RWPE1 (cell line): ENCODE data around the gene FASN.

Experiments used
- CTCF ChIA-PET: fragments of 350-600 bp; sonication (Branson Sonifier 250); formaldehyde crosslinking; extraction: SDS; loops from one replicate; lab custom pipeline; 2021; lab: Yijun Ruan, JAX
- POLR2A ChIA-PET: fragments of 400-600 bp; formaldehyde crosslinking; extraction: SDS; loops from one replicate; lab custom pipeline; 2020; ENCODE audit warnings: antibody characterized with exemption; ENCODE audit not compliant: low non-redundant PET; lab: Yijun Ruan, JAX
- DNase-seq: peaks from one replicate; pipeline ENCODE4 v3.0.0; 2012; ENCODE audit warnings: low spot score
- H3K27ac ChIP-seq: fragments of 450-650 bp; 2 replicates; pipeline ENCODE4 v1.5.1; 2017
- TF ChIP-seq, protein P1 (sequence below): fragments of 450-650 bp; conservative IDR thresholded peaks from 2 replicates; pipeline ENCODE4 v1.5.1; 2017; ENCODE audit warnings: low read depth, mild to moderate bottlenecking

The FASN gene

DNA sequence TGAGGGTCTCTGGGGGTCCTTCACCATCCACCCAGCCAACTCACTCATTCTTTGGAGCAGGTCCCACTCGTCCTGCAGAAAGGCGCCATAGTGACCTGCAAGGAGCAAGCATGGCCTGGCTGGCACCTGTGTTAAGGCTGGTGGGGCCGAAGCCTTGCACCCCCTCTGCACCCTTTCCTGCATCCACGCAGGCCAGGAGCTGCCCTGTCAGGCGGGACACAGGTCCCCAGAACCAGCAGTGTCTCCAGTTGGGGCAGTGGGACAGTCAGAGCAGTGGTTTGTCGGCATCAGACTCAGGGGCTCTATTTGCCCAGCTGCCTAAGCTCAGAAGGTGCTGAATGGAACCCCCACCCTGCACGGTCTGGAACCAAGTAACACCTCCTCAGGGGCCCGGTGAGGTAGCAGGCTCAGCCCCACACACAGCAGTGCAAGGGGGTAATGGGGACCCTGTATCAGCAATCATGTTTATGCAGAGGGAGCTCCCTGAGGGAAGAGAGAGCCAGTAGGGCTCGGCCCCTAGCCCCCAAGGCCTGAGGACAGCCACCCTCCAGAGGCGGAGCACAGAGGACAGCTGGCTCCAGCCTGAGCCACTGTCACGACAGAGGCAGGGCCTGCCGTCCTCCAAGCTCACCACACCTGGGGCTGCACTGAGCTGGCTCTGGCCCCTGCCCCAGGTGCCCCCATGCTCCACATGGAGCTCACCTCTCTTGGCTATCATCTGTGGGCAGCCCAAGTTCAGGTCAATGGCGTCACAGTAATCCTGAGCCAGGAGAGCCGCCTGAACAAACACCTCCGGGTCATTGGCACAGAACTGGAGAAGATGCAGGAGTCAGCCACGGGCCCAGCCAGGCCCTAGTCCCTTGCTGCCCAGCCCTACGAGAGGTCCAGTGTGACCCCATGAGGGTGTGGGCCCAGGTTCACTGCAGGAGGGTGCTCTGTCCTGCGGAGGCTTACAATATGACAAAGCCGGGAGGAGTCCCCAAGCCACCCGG is 34.3 kb downstream of the FASN start:
- TF ChIP-seq, protein P1, sequence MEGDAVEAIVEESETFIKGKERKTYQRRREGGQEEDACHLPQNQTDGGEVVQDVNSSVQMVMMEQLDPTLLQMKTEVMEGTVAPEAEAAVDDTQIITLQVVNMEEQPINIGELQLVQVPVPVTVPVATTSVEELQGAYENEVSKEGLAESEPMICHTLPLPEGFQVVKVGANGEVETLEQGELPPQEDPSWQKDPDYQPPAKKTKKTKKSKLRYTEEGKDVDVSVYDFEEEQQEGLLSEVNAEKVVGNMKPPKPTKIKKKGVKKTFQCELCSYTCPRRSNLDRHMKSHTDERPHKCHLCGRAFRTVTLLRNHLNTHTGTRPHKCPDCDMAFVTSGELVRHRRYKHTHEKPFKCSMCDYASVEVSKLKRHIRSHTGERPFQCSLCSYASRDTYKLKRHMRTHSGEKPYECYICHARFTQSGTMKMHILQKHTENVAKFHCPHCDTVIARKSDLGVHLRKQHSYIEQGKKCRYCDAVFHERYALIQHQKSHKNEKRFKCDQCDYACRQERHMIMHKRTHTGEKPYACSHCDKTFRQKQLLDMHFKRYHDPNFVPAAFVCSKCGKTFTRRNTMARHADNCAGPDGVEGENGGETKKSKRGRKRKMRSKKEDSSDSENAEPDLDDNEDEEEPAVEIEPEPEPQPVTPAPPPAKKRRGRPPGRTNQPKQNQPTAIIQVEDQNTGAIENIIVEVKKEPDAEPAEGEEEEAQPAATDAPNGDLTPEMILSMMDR = no peak
- peak overlapping the region; percentile 79 for H3K27ac ChIP-seq
- ChIA-PET CTCF (interaction anchor here (0.6 to 0.7 kb wide), 4 partner anchors 13 to 58 kb away, joined by 3 read pairs; no protein-coding TSS in a partner anchor), POLR2A (no interaction called here)
- DNase-seq = no peak

GRCh38 chr17:82062984-82063368 is 35.1 kb downstream of the FASN start:
- TF ChIP-seq, protein P1 = no peak
- POLR2A ChIA-PET = no interaction called here
- CTCF ChIA-PET = interaction anchor here (0.6 to 0.7 kb wide), 3 partner anchors 14 to 59 kb away, joined by 3 to 4 read pairs (median 3); no protein-coding TSS in a partner anchor
- H3K27ac ChIP-seq = peak overlapping the region; percentile 79
- no peak for DNase-seq

DNA sequence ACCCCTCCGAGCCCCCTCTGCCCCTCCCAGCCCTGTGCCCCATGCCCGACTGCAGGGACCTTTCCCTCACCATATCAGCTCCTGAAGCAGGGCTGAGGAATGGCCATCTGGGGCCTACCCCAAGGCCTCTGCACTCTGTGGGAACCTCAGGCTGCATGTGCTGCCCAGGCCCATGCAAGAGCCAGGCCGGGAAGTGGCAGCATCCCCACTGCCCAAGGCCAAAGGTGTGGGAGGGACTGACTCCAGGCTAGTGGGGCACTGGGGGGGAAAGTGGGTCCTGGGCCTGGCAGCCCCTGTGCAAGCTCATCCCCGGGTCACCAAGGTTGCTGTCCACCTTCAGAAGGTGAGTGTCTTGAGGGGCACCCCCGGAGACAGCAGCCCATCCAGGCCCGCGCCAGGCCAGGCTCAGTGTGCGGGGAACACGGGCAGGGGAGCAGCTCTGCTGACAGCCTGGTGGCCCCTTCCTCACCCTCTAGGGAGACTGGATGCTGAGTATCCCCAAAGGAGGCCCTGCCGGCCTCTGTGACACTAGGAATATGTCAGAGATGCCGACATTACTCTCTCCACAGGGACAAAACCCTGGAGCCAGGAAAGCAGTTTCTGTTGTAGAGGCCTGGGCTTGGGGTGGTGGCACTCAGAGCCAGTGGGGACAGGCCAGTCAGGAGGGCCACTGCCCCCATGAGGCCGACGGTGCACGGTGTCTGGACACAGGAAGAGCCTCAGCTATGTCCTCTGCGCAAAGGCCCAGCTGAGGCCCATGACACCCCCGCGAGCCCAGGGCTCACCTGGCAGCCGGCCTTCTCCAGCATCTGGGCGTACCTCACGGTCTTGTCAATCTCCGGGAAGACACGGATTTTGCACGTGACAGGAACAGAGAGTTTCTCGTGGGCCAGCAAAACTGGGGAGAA is 35.7 kb downstream of the FASN start:
- POLR2A ChIA-PET = no interaction called here
- H3K27ac ChIP-seq = peak overlapping the region; percentile 79
- CTCF ChIA-PET = interaction anchor here (0.6 to 0.7 kb wide), 3 partner anchors 32 to 59 kb away, joined by 3 to 4 read pairs (median 3); no protein-coding TSS in a partner anchor
- DNase-seq = no peak
- TF ChIP-seq, protein P1 = no peak

- POLR2A ChIA-PET = no interaction called here
Observed at GRCh38 chr17:82061047-82061925, 36.8 kb downstream of the FASN start.

DNA sequence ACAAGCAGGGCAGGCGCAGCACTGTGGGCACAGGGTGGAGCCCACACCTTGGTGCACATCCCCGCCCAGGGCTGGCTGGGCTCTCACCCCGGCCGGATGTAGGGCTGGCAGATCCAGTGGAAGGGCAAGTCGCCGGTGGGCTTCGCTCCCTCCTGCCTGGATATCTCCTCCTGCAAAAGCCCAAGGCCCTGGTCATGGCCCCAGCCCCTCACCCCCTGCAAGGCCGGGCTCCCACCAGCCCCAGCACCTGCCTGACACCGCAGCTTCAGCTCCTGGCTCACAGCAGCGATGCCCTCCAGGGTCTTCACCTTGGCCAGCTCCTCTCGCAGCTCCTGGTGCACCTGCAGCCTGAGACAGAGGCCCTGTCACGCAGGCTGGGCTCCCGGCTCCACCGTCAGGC is 37.4 kb downstream of the FASN start:
- no peak for DNase-seq
- TF ChIP-seq, protein P1 = no peak
- CTCF ChIA-PET = no interaction called here
- POLR2A ChIA-PET = no interaction called here
- peak overlapping the region; percentile 79 for H3K27ac ChIP-seq

More at GRCh38 chr17:82061047-82061925, 36.8 kb downstream of the FASN start:
- H3K27ac ChIP-seq = peak overlapping the region; percentile 79
- TF ChIP-seq, protein P1 = no peak
- CTCF ChIA-PET = interaction anchor here (0.6 kb wide), 1 partner anchor 31 kb away, joined by 3 read pairs; no protein-coding TSS in a partner anchor
- no peak for DNase-seq
